GM21619 (cell line): Measurements from ENCODE around the gene ZNF248.
"Not testable (repeated sequence)": the region's sequence is repeated elsewhere in the genome, so short reads cannot be mapped to it uniquely, and the experiment has no call there.

Experiments used
- ATAC-seq: cut with Tn5 transposase; IDR thresholded peaks from one replicate; pipeline ENCODE4 v1.9.1; 2021; ENCODE audit not compliant: unreplicated experiment

ZNF248 gene

DNA sequence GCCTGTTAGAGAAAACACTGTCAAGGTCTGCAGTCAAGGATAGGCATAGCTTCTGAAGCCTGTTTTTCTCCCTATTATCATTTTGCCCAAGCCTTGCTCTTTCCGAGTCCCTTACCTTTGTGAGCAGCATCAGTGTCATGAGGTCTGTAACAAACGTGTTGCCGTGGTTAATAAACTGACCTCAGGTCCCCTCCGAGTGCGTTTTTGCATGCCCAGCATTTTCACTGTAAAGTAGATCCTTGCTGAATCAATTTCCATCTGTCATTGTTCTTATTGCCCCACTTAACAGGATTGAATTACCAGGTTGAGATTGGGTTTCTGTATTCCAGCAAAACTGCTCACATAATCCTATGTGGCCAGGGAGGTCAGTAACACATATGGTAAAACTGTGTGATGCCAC, 110.3 kb downstream of the ZNF248 start:
- ATAC-seq = no peak

GRCh38 chr10:37741831-37742230, 115.6 kb downstream of the ZNF248 start:
- no peak for ATAC-seq

- ATAC-seq = no peak
Observed at GRCh38 chr10:37739181-37739580, 118.2 kb downstream of the ZNF248 start.

DNA sequence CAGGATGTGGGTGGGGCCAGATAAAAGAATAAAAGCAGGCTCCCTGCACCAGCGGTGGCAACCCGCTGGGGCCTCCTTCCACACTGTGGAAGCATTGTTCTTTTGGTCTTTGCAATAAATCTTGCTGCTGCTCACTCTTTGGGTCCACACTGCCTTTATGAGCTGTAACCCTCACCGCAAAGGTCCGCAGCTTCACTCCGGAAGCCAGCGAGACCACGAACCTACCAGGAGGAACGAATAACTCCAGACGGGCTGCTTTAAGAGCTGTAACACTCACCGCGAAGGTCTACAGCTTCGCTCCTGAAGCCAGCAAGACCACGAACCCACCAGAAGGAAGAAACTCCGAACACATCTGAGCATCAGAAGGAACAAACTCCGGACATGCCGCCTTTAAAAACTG, 119.2 kb downstream of the ZNF248 start:
- not testable (repeated sequence) for ATAC-seq

GRCh38 chr10:37737336-37737735, 120.1 kb downstream of the ZNF248 start:
- ATAC-seq = no peak

DNA sequence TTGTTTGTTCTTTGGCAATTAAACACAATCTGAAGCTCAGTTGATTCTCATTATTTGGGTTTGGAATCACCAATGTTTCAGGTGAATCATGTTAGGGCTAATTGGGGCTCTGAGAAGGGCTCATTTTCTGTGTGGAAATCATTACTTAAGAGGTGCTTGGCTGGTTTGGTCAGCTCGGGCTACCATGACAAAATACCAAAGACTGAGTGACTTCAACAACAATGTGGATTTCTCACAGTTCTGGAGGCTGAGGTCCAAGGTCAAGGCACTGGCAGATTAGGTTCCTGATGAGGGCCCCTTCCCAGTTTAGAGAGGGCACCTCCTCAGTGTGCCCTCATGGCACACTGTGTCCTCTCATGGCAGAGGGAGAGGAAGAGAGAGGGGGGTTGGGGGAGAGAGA, 121.3 kb downstream of the ZNF248 start:
- no peak for ATAC-seq

- no peak for ATAC-seq
Observed at GRCh38 chr10:37734971-37735370, 122.4 kb downstream of the ZNF248 start.
